Mononuclear cell (primary cell): ENCODE results near the gene TYMP. TPM values are rescaled to one million over a fixed set of nuclear protein-coding genes. Genes with fewer than 3 reads are reported as not detected.
"Not testable (repeated sequence)": the region's sequence is repeated elsewhere in the genome, so short reads cannot be mapped to it uniquely, and the experiment has no call there.

Source experiments
- H3K27me3 ChIP-seq: 2 replicates; pipeline ENCODE4 v1.6.0; 2011; ENCODE audit warnings: low read length, control low read depth; ENCODE audit not compliant: insufficient read depth
- H3K4me1 ChIP-seq: 2 replicates; pipeline ENCODE4 v1.5.1; 2011; ENCODE audit warnings: mild to moderate bottlenecking, low read length, control low read depth; ENCODE audit not compliant: insufficient read depth
- H3K4me3 ChIP-seq: 2 replicates; pipeline ENCODE4 v1.5.1; 2011; ENCODE audit warnings: mild to moderate bottlenecking, low read length, moderate library complexity
- H3K9me3 ChIP-seq: 2 replicates; pipeline ENCODE4 v1.5.1; 2011; ENCODE audit warnings: low read depth, mild to moderate bottlenecking, control low read depth, low read length
- total RNA-seq: library from RNA; depleted of rRNA; stranded (reverse); fragments of >200 nt; gene quantifications from one replicate; pipeline ENCODE4 v1.2.3, GENCODE V29; 2012

Gene TYMP
- total RNA-seq, 1 donor: 151 TPM

DNA sequence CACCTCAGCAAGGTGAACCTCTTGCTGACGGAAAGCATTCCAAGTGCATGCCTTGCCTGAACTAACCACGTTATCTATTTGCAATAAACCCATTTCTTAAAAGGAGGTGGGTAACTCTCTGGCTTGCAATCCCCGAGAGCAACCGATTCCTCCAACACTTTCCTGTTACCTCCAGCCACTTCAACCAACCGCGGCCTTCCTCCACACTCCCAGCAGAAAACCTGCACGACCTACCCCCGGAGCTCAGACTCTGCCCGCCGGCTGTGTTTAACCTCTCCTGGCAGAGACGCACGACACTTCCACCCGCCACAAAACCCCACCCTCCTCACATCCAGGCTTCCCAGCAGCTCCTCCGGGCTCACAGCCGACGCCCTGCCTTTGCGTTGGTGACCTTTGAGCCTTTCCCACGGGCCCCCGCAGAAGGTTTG is 5.1 kb downstream of the TYMP start:
- H3K4me1 ChIP-seq: peaks cover 50% of the 10 kb centered on the region
- peak overlapping the region; percentile 94 for H3K4me3 ChIP-seq
- no peaks in the 10 kb centered on the region for H3K9me3 ChIP-seq
- no peaks in the 10 kb centered on the region for H3K27me3 ChIP-seq

DNA sequence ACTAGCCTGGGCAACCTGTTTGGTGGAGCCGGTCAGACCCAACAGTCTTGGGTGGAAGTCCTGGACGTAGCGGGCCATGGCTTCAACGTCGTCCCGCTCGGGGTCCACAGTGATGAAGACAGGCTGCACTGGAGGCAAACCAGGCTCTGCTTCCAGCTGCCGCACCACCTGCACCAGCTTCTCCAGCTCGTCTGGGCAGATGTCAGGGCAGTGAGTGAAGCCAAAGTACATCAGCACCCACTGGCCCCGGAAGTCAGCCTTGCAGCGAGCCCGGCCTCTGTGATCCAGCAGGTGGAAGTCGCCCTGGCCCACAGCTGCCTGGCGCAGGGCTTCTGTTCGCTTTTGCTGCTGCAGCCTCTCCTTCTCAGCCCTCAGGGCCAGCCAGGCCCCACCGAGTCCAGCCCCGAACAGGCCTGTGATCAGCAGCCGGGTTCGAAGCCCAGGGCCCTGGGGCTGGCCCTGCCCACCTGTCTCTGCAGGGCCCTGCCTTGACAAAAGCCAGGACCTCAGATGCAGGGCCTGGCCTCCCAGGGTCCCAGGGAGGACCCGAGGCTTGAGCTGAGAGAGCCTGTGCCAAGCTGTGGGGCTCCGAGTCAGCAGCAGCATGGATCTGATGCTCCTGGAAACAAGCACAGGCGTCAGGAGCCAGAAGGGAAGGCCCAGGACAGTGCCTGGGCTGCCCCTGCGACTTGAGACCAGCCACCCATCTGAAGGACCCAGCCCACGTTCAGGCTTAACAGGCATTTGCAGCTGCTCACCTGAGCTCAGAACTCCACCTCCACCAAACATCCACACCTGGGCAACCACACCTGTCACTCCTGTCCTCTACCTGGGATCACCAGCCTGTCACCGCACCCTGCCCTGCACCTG is 5.8 kb downstream of the TYMP start:
- peak overlapping the region; percentile 94 for H3K4me3 ChIP-seq
- peaks cover 43% of the 10 kb centered on the region for H3K4me1 ChIP-seq
- H3K27me3 ChIP-seq: no peaks in the 10 kb centered on the region
- no peaks in the 10 kb centered on the region for H3K9me3 ChIP-seq

DNA sequence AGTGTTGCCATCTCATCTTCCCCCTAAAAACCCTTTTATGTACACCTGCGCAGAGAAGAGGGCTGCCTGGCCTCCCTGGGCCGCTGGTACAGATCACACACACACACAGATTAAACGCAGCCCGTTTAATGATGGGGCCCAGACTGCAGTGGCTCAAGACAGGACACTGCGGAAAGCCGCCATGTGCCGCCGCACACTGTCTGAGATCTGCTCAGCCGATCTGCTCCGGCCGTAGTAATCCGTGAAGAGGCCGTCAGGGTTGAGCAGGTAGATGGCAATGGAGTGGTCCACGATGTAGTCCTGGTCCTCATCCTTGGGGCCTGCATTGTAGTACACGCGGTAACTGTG is 6.4 kb downstream of the TYMP start:
- H3K9me3 ChIP-seq: no peaks in the 10 kb centered on the region

DNA sequence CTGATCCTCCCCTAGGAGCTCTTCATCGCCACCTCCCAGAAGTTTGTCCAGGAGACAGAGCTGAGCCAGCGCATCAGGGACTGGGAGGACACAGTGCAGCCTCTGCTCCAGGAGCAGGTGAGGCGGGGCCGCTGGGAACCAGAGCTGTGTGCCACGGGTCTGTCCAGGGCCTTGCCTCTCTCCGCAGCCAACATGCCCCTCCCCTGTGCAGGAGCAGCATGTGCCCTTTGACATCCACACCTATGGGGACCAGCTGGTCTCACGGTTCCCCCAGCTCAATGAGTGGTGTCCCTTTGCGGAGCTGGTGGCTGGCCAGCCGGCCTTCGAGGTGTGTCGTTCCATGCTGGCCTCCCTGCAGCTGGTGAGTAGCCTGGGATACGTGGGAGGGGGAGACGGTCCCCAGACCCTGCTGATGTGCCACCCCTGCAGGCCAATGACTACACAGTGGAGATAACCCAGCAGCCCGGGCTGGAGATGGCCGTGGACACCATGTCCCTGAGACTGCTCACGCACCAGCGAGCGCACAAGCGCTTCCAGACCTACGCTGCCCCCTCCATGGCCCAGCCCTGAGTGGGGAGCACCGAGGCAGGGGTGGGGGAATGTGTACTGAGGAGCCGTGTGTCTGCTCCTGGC is 6.9 kb downstream of the TYMP start:
- peaks cover 33% of the 10 kb centered on the region for H3K4me1 ChIP-seq
- H3K4me3 ChIP-seq: no peak overlapping the region
- H3K9me3 ChIP-seq: no peaks in the 10 kb centered on the region
- H3K27me3 ChIP-seq: no peaks in the 10 kb centered on the region

More for the DNA sequence above, 6.4 kb downstream of the TYMP start:
- no peaks in the 10 kb centered on the region for H3K27me3 ChIP-seq
- H3K4me3 ChIP-seq: no peak overlapping the region
- peaks cover 38% of the 10 kb centered on the region for H3K4me1 ChIP-seq

DNA sequence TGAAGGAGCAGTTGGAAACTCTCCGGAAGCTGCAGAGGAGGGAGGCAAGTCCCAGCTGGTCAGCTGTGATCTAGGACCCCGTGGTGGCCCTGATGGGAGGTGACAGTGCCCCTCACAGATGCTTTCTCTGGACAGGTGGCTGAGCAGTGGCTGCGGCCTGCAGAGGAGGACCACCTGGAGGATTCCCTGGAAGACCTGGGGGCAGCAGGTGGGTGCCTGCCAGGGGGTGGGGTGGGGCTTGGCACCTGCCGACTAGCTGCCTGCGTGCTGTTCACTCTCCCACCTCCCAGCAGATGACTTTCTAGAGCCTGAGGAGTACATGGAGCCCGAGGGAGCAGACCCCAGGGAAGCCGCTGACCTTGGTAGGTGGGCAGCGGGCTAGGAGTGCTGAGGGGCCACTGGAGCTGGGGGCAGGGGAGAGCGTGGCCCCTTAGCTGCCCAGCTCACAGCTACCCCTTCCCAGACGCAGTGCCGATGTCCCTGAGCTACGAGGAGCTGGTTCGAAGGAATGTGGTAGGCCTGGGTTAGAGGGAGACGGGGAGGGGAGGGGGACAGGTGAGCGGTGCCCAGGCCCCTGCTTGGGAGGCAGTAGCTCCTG is 7.5 kb downstream of the TYMP start:
- peaks cover 27% of the 10 kb centered on the region for H3K4me1 ChIP-seq
- no peaks in the 10 kb centered on the region for H3K9me3 ChIP-seq
- H3K27me3 ChIP-seq: no peaks in the 10 kb centered on the region
- H3K4me3 ChIP-seq: no peak overlapping the region

DNA sequence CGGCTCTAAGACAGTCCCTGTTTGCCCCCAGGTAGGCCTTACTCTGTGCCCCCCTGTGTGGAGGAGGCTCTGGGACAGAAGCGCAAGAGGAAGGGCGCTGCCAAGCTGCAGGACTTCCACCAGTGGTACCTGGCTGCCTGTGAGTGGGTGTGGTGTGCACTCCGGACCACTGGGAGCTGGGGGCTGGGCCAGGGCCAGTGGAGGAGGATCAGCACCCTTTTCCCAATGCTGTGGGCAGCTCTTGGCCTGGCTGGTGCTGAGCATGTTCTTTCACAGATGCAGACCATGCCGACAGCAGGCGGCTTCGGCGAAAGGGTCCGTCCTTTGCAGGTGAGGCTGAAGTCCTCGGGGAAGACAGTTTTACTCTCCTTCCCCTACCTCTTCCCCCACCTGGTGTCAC is 8.1 kb downstream of the TYMP start:
- Histone ChIP-seq H3K4me1 (peaks cover 21% of the 10 kb centered on the region), H3K9me3 (no peaks in the 10 kb centered on the region), H3K4me3 (no peak overlapping the region), H3K27me3 (no peaks in the 10 kb centered on the region)

DNA sequence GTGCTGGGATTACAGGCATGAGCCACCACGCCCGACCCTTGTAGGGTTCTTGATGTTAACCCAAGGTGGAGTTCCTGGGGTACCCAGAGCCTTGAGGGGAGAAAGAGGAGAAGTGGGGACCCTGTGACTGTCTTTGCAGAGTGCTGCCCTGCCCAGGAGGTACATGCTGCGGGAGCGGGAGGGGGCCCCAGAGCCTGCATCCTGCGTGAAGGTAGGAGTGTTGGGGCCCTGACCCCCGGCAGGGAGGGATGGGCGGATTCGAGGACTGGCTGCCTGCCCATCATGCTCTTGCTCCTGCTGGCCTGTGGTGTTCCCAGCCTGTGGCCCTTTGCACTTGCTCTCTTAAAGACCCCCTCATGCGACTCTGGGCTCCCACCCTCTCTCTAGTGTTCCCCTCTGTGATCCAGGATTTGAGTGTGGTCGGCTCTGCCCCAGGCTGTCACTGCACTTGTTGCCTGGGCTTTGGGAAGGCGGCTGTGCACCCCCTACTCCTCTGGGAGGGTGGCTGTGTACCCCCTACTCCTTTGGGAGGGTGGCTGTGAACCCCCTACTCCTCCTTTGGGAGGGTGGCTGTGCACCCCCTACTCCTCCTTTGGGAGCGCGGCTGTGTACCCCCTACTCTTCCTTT is 8.9 kb downstream of the TYMP start:
- Histone ChIP-seq H3K9me3 (no peaks in the 10 kb centered on the region), H3K4me1 (peaks cover 18% of the 10 kb centered on the region), H3K27me3 (no peaks in the 10 kb centered on the region), H3K4me3 (no peak overlapping the region)

DNA sequence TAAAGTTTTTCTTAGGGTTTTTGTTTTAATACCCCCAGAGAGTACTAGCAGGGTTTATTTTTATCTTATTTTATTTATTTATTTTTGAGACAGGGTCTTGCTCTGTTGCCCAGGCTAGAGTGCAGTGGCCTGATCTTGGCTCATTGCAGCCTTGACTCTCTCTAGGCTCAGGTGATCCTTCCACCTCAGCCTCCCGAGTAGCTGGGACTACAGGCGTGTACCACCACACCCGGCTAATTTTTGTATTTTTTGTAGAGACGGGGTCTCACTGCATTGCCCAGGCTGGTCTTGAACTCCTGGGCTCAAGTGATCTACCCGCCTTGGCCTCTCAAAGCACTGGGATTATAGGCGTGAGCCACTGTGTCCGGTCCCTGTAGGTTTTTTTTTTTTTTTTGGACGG is 9.6 kb downstream of the TYMP start:
- H3K27me3 ChIP-seq, H3K4me3 ChIP-seq, H3K9me3 ChIP-seq: not testable (repeated sequence)
- H3K4me1 ChIP-seq: peaks cover 16% of the 10 kb centered on the region

DNA sequence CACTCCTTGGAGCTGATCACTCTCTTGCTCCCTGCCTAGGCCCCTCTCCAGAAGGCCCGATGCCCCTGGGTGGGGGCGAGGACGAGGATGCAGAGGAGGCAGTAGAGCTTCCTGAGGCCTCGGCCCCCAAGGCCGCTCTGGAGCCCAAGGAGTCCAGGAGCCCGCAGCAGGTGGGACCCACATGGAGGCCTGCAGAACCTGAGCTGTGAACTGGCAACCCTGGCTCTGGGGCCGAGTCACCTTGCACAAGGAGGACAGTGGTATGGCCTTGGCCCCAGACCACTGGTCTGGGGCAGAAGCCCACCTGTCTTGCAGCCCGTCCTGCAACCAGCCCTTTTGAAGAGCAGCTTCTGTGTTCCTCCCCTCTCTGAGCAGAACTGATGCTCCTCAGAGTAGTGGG is 10.7 kb downstream of the TYMP start:
- Histone ChIP-seq H3K9me3 (no peaks in the 10 kb centered on the region), H3K4me3 (no peak overlapping the region), H3K27me3 (no peaks in the 10 kb centered on the region), H3K4me1 (peaks cover 6% of the 10 kb centered on the region)

DNA sequence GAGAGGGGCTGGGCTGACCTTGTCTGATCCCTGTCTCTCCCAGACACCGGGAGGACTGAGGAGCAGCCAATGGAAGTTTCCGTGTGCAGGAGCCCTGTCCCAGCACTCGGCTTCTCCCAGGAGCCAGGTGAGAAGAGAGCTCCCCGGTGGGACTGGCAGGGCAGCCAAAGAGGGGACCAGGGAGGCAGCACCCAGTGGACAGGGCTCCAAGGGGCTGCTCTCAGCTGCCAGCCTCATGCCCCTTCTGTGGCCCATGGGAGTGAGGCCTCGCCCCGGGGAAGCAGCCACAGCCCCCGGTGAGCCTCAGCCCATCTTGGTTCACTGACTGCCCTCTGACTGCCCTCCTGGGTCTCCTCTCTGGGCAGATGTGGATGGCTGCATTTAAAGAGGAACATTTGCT is 11.2 kb downstream of the TYMP start:
- Histone ChIP-seq H3K4me3 (no peak overlapping the region), H3K27me3 (no peaks in the 10 kb centered on the region), H3K4me1 (peaks cover under 1% of the 10 kb centered on the region), H3K9me3 (no peaks in the 10 kb centered on the region)

DNA sequence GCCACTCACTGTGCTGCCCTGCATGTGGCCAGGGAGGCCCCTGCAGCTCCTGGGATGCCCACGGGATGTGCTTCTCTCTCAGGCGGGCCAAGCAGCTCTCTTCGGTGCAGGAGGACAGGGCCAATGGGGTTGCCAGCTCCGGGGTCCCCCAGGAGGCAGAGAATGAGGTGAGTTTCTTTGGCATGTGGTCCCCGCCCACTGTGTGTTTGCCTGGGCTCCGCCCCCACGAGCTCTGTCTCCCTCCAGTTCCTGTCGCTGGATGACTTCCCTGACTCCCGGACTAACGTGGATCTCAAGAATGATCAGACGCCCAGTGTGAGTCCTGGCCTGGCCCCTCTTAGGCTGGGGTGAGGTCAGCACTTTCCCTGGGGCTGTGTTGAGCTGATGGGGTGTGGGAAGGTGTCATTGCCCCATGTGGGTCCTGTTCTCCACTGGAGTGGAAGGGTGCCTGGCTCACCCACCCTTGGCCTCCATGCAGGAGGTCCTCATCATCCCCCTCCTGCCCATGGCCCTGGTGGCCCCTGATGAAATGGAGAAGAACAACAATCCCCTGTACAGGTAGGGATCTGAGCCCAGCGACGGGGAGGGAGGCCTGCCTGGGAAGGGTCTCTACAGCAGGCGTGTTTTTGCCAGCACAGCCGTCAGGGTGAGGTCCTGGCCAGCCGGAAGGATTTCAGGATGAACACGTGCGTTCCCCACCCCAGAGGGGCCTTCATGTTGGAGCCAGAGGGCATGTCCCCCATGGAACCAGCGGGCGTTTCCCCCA is 12.1 kb downstream of the TYMP start:
- Histone ChIP-seq H3K27me3 (no peaks in the 10 kb centered on the region), H3K4me1 (no peaks in the 10 kb centered on the region), H3K4me3 (no peak overlapping the region), H3K9me3 (no peaks in the 10 kb centered on the region)

DNA sequence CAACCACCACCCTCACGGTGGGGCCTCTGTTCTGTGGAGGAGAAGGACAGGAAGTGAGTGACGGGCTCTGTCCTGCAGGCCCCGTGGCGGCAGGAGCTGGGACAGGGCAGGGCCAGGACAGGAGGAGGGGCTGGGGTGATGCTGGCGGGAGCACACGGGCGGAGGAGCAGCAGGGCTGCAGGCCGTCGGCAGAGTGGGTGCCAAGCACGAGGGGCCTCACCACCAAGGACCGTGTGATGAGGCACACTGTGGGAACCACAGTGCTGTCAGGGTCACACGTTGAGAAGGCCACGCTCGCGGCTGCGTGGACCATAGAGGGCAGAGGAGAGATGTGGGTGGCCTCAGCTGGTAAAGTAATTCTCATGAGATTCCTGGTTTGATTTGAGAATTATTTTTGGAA is 12.9 kb downstream of the TYMP start:
- Histone ChIP-seq H3K27me3 (no peaks in the 10 kb centered on the region), H3K9me3 (no peaks in the 10 kb centered on the region), H3K4me3 (no peak overlapping the region), H3K4me1 (no peaks in the 10 kb centered on the region)

DNA sequence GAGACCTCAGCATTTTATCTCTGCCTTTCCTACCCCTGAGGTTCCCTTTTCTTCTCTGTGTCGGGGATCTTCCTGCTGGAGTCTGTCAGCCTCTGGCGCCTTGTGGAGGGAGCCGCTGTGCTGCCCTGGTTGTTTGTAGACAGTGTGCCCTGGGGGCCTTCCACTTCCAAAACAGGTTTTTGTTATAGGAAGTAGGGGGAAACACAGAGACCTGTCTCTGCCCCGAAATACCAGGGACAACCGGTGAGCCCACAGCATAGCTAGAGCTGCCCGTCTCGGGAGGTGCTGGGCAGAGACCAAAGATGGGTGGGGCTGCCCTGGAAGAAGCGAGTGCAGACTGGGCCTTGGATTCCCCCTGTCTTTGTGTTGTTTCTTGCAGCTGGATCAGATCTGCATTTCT is 13.7 kb downstream of the TYMP start:
- H3K4me1 ChIP-seq: no peaks in the 10 kb centered on the region
- no peak overlapping the region for H3K4me3 ChIP-seq
- no peaks in the 10 kb centered on the region for H3K9me3 ChIP-seq
- no peaks in the 10 kb centered on the region for H3K27me3 ChIP-seq

DNA sequence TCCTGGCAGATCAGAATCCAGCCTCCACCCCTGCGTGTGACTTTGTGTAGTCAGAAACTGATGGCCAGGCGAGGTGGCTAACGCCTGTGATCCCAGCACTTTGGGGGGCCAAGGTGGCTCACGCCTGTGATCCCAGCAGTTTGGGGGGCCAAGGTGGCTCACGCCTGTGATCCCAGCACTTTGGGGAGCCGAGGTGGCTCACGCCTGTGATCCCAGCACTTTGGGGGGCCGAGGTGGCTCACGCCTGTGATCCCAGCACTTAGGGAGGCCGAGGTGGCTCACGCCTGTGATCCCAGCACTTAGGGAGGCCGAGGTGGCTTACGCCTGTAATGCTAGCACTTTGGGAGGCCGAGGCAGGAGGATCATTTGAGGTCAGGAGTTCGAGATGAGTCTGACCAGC is 16.6 kb downstream of the TYMP start:
- H3K9me3 ChIP-seq: no peaks in the 10 kb centered on the region

DNA sequence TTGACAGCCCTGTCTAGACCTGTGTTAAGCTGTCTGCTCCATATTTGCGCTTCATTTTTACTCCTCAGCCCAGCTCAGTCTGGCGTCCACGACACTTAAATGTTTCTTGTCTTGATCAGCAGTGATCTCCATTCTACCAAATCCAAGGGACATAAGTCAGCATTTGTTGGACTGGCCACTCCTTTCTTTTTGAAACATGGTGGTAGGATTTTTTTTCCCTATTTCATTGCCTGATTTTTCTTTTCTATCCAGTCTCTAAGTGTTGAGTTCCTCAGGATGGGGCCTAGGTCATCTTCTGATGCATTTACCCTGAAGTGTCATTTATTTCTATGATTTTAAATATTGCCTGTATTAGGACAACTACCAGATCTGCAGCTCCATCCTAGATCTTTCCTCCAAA is 20.9 kb downstream of the TYMP start:
- no peaks in the 10 kb centered on the region for H3K9me3 ChIP-seq
- no peak overlapping the region for H3K4me3 ChIP-seq
- no peaks in the 10 kb centered on the region for H3K27me3 ChIP-seq
- peaks cover 25% of the 10 kb centered on the region for H3K4me1 ChIP-seq

More for the DNA sequence above, 16.6 kb downstream of the TYMP start:
- H3K4me3 ChIP-seq: no peak overlapping the region
- H3K27me3 ChIP-seq: no peaks in the 10 kb centered on the region
- H3K4me1 ChIP-seq: peaks cover 13% of the 10 kb centered on the region
